Measurements from ENCODE around the gene CANT1. TPM values are rescaled to one million over a fixed set of nuclear protein-coding genes. Genes with fewer than 3 reads are reported as not detected.

CANT1 gene
- total RNA-seq, 1 donor from 2014 or later, result 23.1 TPM

DNA sequence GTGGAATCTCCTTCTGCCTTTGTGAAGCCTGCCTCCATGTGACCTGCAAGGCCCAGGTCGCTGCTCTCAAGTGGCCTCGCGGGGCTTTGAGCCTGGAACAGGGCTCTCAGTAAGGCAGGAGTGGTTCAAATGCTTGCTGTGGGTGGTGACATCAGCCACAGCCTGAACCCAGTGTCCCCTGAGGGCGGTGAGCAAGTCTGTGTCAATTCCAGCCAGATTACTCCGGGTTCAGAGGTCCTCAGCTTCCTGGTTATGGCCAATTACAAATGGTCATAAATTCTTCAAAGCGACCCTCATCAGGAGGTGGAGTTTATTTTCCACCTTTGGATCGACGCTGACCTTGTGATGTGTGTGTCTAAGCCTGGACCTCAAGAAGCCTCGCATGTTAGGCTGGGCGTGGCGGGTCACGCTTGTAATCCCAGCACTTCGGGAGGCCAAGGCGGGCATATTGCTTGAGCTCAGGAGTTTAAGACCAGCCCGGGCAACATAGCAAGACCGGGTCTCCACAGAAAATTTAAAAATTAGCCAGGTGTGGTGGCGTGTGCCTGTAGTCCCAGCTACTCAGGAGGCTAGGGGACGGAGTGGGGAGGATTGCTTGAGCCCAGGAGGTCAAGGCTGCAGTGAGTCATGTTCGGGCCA lies 47.1 kb downstream of the CANT1 start:
- Histone ChIP-seq H3K27ac (no peak overlapping the region), H3K4me3 (no peak overlapping the region), H3K9me3 (no peaks in the 10 kb centered on the region), H3K27me3 (no peaks in the 10 kb centered on the region), H3K36me3 (no peaks in the 10 kb centered on the region), H3K4me1 (no peaks in the 10 kb centered on the region)
- DNase-seq (ENCODE audit: extremely low spot score in 2 of 2), result no peak
- intact Hi-C loops (cut with DNase I), result no loop called here
- TF ChIP-seq POLR2AphosphoS5 (IDR thresholded peaks at IDR 0.05; ENCODE audit: insufficient read depth in 1 of 2, low read depth in 1 of 2) (no peak), POLR2A (IDR thresholded peaks at IDR 0.05) (no peak)
- TF ChIP-seq, protein P1, sequence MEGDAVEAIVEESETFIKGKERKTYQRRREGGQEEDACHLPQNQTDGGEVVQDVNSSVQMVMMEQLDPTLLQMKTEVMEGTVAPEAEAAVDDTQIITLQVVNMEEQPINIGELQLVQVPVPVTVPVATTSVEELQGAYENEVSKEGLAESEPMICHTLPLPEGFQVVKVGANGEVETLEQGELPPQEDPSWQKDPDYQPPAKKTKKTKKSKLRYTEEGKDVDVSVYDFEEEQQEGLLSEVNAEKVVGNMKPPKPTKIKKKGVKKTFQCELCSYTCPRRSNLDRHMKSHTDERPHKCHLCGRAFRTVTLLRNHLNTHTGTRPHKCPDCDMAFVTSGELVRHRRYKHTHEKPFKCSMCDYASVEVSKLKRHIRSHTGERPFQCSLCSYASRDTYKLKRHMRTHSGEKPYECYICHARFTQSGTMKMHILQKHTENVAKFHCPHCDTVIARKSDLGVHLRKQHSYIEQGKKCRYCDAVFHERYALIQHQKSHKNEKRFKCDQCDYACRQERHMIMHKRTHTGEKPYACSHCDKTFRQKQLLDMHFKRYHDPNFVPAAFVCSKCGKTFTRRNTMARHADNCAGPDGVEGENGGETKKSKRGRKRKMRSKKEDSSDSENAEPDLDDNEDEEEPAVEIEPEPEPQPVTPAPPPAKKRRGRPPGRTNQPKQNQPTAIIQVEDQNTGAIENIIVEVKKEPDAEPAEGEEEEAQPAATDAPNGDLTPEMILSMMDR (IDR thresholded peaks at IDR 0.05), result no peak

DNA sequence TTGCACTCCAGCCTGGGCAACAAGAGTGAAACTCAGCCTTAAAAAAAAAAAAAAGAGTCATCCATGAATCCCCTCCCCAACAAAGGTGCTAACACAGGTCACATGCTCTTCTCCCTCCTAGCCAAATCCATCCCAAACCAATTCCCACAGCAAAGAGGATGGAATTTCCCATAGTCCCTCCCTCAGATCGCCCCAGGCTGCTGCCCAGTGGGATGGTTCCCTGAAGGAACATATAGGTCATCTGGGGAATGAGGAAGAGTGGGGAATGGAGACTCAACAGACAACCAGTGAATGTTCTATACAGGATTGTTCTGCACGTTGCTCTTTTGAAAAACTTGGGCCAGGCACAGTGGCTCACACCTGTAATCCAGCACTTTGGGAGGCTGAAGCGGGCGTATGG lies 48.0 kb downstream of the CANT1 start:
- H3K9me3 ChIP-seq, result no peaks in the 10 kb centered on the region
- no peaks in the 10 kb centered on the region for H3K4me1 ChIP-seq
- no peak overlapping the region for H3K27ac ChIP-seq
- intact Hi-C loops (cut with DNase I), result no loop called here
- H3K36me3 ChIP-seq, result no peaks in the 10 kb centered on the region
- no peaks in the 10 kb centered on the region for H3K27me3 ChIP-seq
- no peak for DNase-seq (ENCODE audit: extremely low spot score in 2 of 2)
- TF ChIP-seq POLR2AphosphoS5 (IDR thresholded peaks at IDR 0.05; ENCODE audit: insufficient read depth in 1 of 2, low read depth in 1 of 2), result no peak
- TF ChIP-seq, protein P1 (IDR thresholded peaks at IDR 0.05), result no peak
- no peak for TF ChIP-seq POLR2A (IDR thresholded peaks at IDR 0.05)
- H3K4me3 ChIP-seq, result no peak overlapping the region

DNA sequence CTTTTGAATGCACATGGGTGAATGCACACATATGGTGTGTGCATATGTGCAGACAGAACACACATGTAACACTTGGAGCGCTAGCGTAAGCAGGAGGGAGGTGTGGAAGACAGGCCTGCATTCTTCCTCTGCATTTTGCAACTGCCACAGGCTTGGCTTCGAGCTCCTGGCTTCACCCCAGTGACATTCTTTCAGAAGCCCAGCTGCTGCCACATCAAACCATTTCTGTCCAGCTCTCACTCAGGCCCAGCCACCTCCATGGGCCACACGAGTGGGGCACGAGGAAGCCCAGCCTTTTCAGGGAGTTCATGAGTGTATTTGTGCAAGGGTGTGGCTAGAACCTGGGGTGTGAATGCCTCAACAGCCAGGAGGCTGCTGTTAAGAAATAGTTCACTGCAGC lies 48.6 kb downstream of the CANT1 start:
- Histone ChIP-seq H3K27ac (no peak overlapping the region), H3K4me3 (no peak overlapping the region), H3K36me3 (no peaks in the 10 kb centered on the region), H3K4me1 (no peaks in the 10 kb centered on the region), H3K27me3 (no peaks in the 10 kb centered on the region), H3K9me3 (no peaks in the 10 kb centered on the region)
- TF ChIP-seq POLR2AphosphoS5 (IDR thresholded peaks at IDR 0.05; ENCODE audit: insufficient read depth in 1 of 2, low read depth in 1 of 2), result peak in 1 of 2 donors; percentile 41
- no peak for TF ChIP-seq POLR2A (IDR thresholded peaks at IDR 0.05)
- TF ChIP-seq, protein P1 (IDR thresholded peaks at IDR 0.05), result no peak
- intact Hi-C loops (cut with DNase I), result no loop called here
- DNase-seq (ENCODE audit: extremely low spot score in 2 of 2), result no peak

DNA sequence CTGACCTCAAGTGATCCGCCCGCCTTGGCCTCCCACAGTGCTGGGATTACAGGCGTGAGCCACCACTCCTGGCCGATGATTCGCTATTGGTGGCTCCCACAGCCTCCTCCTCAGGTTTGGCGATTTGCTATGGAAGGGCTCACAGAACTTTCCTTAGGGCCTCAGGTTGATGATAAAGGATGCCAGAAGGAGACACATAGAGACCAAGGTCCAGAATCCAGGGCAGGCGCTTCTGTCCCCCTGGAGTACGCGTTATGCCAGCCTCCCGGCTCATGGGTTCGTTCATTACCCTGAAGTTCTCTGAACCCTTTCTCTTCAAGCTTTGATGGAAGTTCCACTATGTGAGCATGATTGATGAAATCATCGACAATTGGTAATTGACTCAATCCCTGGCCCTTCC lies 49.8 kb downstream of the CANT1 start:
- intact Hi-C loops (cut with DNase I), result no loop called here
- no peaks in the 10 kb centered on the region for H3K36me3 ChIP-seq
- no peak overlapping the region for H3K27ac ChIP-seq
- TF ChIP-seq POLR2AphosphoS5 (IDR thresholded peaks at IDR 0.05; ENCODE audit: insufficient read depth in 1 of 2, low read depth in 1 of 2) (no peak), POLR2A (IDR thresholded peaks at IDR 0.05) (no peak)
- TF ChIP-seq, protein P1 (IDR thresholded peaks at IDR 0.05), result no peak
- no peaks in the 10 kb centered on the region for H3K27me3 ChIP-seq
- H3K4me3 ChIP-seq, result no peak overlapping the region
- H3K4me1 ChIP-seq, result no peaks in the 10 kb centered on the region
- H3K9me3 ChIP-seq, result no peaks in the 10 kb centered on the region
- no peak for DNase-seq (ENCODE audit: extremely low spot score in 2 of 2)

DNA sequence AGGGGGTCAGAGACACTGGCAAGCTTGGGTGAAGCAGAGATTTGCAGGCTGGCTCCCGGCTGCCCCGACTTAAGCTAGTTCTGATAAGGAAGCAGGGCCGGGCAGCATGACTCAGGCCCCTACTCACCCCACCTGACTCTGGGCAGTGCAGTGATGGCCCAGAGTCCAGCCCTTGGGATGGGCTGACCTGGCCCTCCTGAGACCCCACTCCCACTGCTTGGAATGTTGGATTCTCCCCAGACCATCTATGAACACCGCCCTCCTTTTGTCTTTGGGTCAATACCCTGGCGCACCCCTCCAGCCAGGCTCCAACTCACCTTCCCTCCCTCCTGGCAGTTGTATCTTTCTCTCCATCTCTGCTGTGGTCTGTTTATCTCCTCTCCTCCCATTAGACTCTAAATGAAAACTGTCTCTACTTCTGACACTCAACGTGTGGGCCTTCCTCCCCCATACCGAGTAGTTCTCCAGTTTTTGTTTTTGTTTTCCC lies 50.9 kb downstream of the CANT1 start:
- Histone ChIP-seq H3K36me3 (no peaks in the 10 kb centered on the region), H3K4me3 (no peak overlapping the region), H3K4me1 (peaks cover 9% of the 10 kb centered on the region), H3K27me3 (no peaks in the 10 kb centered on the region), H3K9me3 (no peaks in the 10 kb centered on the region), H3K27ac (no peak overlapping the region)
- intact Hi-C loops (cut with DNase I), result no loop called here
- TF ChIP-seq POLR2AphosphoS5 (IDR thresholded peaks at IDR 0.05; ENCODE audit: insufficient read depth in 1 of 2, low read depth in 1 of 2), result no peak
- TF ChIP-seq, protein P1 (IDR thresholded peaks at IDR 0.05), result no peak
- TF ChIP-seq POLR2A (IDR thresholded peaks at IDR 0.05), result no peak
- DNase-seq (ENCODE audit: extremely low spot score in 2 of 2), result no peak
